Embryonic facial prominence (tissue), 1 donor: ENCODE data around the gene RHOBTB1.

Experiments
- DNase-seq: peaks from one replicate; pipeline ENCODE4 v3.0.0-alpha.2; 2016; ENCODE audit errors: extremely low spot score

The RHOBTB1 gene

GRCh38 chr10:60942134-60942787 lies 1.7 kb downstream of the RHOBTB1 start:
- no peak for DNase-seq

GRCh38 chr10:60940446-60940845 lies 3.5 kb downstream of the RHOBTB1 start:
- DNase-seq, result no peak

GRCh38 chr10:60937784-60938654 lies 6.0 kb downstream of the RHOBTB1 start:
- DNase-seq, result no peak

GRCh38 chr10:60937022-60937421 lies 7.0 kb downstream of the RHOBTB1 start:
- DNase-seq, result no peak

GRCh38 chr10:60934215-60935175 lies 9.5 kb downstream of the RHOBTB1 start:
- no peak for DNase-seq

- DNase-seq, result no peak
Observed at GRCh38 chr10:60932756-60933155, 11.2 kb downstream of the RHOBTB1 start.

- DNase-seq, result no peak
Observed at GRCh38 chr10:60930237-60930636, 13.7 kb downstream of the RHOBTB1 start.

GRCh38 chr10:60921633-60922032 lies 22.4 kb downstream of the RHOBTB1 start:
- no peak for DNase-seq

- no peak for DNase-seq
Observed at GRCh38 chr10:60920479-60920878, 23.5 kb downstream of the RHOBTB1 start.

GRCh38 chr10:60919551-60919950 lies 24.4 kb downstream of the RHOBTB1 start:
- no peak for DNase-seq

GRCh38 chr10:60917331-60918280 lies 26.4 kb downstream of the RHOBTB1 start:
- no peak for DNase-seq

GRCh38 chr10:60916025-60916424 lies 28.0 kb downstream of the RHOBTB1 start:
- no peak for DNase-seq

- DNase-seq, result no peak
Observed at GRCh38 chr10:60914690-60915141, 29.3 kb downstream of the RHOBTB1 start.

- no peak for DNase-seq
Observed at GRCh38 chr10:60913657-60914056, 30.3 kb downstream of the RHOBTB1 start.

GRCh38 chr10:60913071-60913470 lies 30.9 kb downstream of the RHOBTB1 start:
- DNase-seq, result no peak

- no peak for DNase-seq
Observed at GRCh38 chr10:60911715-60912114, 32.3 kb downstream of the RHOBTB1 start.

GRCh38 chr10:60911216-60911615 lies 32.8 kb downstream of the RHOBTB1 start:
- no peak for DNase-seq

GRCh38 chr10:60910543-60910942 lies 33.4 kb downstream of the RHOBTB1 start:
- DNase-seq, result no peak

GRCh38 chr10:60908896-60909295 lies 35.1 kb downstream of the RHOBTB1 start:
- no peak for DNase-seq

GRCh38 chr10:60908031-60908430 lies 36.0 kb downstream of the RHOBTB1 start:
- no peak for DNase-seq

GRCh38 chr10:60907236-60907635 lies 36.7 kb downstream of the RHOBTB1 start:
- DNase-seq, result no peak
